ENCODE results near the gene CDH5. TPM values are rescaled to one million over a fixed set of nuclear protein-coding genes. Genes with fewer than 3 reads are reported as not detected.

CDH5 gene
- total RNA-seq, 1 experiment from 2014 or later = 0.28 TPM

- Mint-ChIP-seq H3K27ac (no peak overlapping the region), H3K4me1 (peaks cover 23% of the 10 kb centered on the region), H3K36me3 (no peaks in the 10 kb centered on the region), H3K9me3 (no peaks in the 10 kb centered on the region), H3K4me3 (no peak overlapping the region), H3K27me3 (ENCODE audit: low read depth) (peaks cover 9% of the 10 kb centered on the region; the same call in 1 of the 2 replicates)
- ChIA-PET POLR2A (interaction anchor here (0.7 kb wide), 1 partner anchor 868 kb away, joined by 8 read pairs; no protein-coding TSS in a partner anchor), CTCF (interaction anchor here (1.0 to 1.5 kb wide), 3 partner anchors 12 to 33 kb away, joined by 3 to 5 read pairs (median 4); no protein-coding TSS in a partner anchor)
- DNase-seq (ENCODE audit: low spot score) = no peak
- TF ChIP-seq SMAD4 (CRISPR knock-in tag; IDR thresholded peaks at IDR 0.05) (no peak), TEAD4 (CRISPR knock-in tag; IDR thresholded peaks at IDR 0.05) (no peak), ZNF512 (CRISPR knock-in tag; IDR thresholded peaks at IDR 0.05; ENCODE audit: borderline replicate concordance) (no peak), AFF4 (CRISPR knock-in tag; IDR thresholded peaks at IDR 0.05; ENCODE audit: borderline replicate concordance) (no peak), JAZF1 (CRISPR knock-in tag; IDR thresholded peaks at IDR 0.05) (no peak), CBFB (CRISPR knock-in tag; IDR thresholded peaks at IDR 0.05; ENCODE audit: low read depth) (no peak), FOXJ3 (CRISPR knock-in tag; IDR thresholded peaks at IDR 0.05; ENCODE audit: borderline replicate concordance) (no peak), ZNF396 (CRISPR knock-in tag; IDR thresholded peaks at IDR 0.05; ENCODE audit: borderline replicate concordance) (no peak), FOXP4 (CRISPR knock-in tag; IDR thresholded peaks at IDR 0.05) (no peak), NFATC4 (CRISPR knock-in tag; IDR thresholded peaks at IDR 0.05) (no peak), ZNF263 (CRISPR knock-in tag; IDR thresholded peaks at IDR 0.05; ENCODE audit: low read depth) (no peak), NR3C1 (CRISPR knock-in tag; conservative IDR thresholded peaks at IDR 0.05; ENCODE audit: low read depth) (no peak), ZNF532 (CRISPR knock-in tag; IDR thresholded peaks at IDR 0.05; ENCODE audit: borderline replicate concordance) (no peak), CREB1 (CRISPR knock-in tag; IDR thresholded peaks at IDR 0.05) (no peak), PREB (CRISPR knock-in tag; IDR thresholded peaks at IDR 0.05; ENCODE audit: borderline replicate concordance) (no peak), PRDM15 (CRISPR knock-in tag; IDR thresholded peaks at IDR 0.05) (no peak), MLX (CRISPR knock-in tag; IDR thresholded peaks at IDR 0.05) (no peak), ZMAT4 (CRISPR knock-in tag; IDR thresholded peaks at IDR 0.05) (no peak)
- ATAC-seq = no peak
Measured at GRCh38 chr16:66439051-66439730, 72.7 kb downstream of the CDH5 start.

Data from WTC11 (cell line).